K562 (cell line): ENCODE measurements around the gene CCM2. TPM values are rescaled to one million over a fixed set of nuclear protein-coding genes. Genes with fewer than 3 reads are reported as not detected.
A peak's percentile ranks its signal among the peaks of the same experiment; 100 is the strongest.

Experiments
- CBFB ChIP-seq: sonication (generic); formaldehyde crosslinking; IDR thresholded peaks from 2 replicates; pipeline ENCODE4 v1.4.0; 2020; ENCODE audit warnings: mild to moderate bottlenecking, missing genetic modification reagents
- KLF16 ChIP-seq: IDR thresholded peaks from 2 replicates; pipeline ENCODE4 v1.6.1; 2016; ENCODE audit warnings: antibody characterized with exemption
- LCOR ChIP-seq: sonication (generic); formaldehyde crosslinking; IDR thresholded peaks from 2 replicates; pipeline ENCODE4 v1.8.0; 2022; ENCODE audit warnings: mild to moderate bottlenecking, missing genetic modification reagents
- NCOA2 ChIP-seq, 2 experiments: fragments of 450-650 bp; IDR thresholded peaks; 2 replicates each; pipeline ENCODE4 v1.6.1; 2018; ENCODE audit warnings: mild to moderate bottlenecking in 2 of 2, moderate library complexity in 1 of 2; ENCODE audit not compliant: partially characterized antibody in 2 of 2
- PHB ChIP-seq: fragments of 250-450 bp; sonication (Bioruptor Pico); IDR thresholded peaks from 2 replicates; pipeline ENCODE4 v1.5.0; 2021
- PHTF2 ChIP-seq: fragments of 250-450 bp; sonication (Bioruptor Pico); IDR thresholded peaks from 2 replicates; pipeline ENCODE4 v1.5.0; 2021; ENCODE audit warnings: mild to moderate bottlenecking
- POLR2B ChIP-seq: fragments of 450-650 bp; IDR thresholded peaks from 2 replicates; pipeline ENCODE4 v1.6.1; 2018; ENCODE audit warnings: low read depth; ENCODE audit not compliant: partially characterized antibody
- POLR3G ChIP-seq: IDR thresholded peaks from 2 replicates; pipeline ENCODE4 v1.6.1; 2011; ENCODE audit not compliant: insufficient read length, insufficient replicate concordance; ENCODE audit errors: extremely low read depth
- SLC30A9 ChIP-seq: fragments of 250-450 bp; sonication (Bioruptor Pico); IDR thresholded peaks from 2 replicates; pipeline ENCODE4 v1.8.0; 2022; ENCODE audit warnings: mild to moderate bottlenecking, moderate library complexity
- SPI1 ChIP-seq: IDR thresholded peaks from 2 replicates; pipeline ENCODE4 v1.6.1; 2011; ENCODE audit warnings: low read depth, low read length, control low read depth, borderline replicate concordance
- XRCC5 ChIP-seq: fragments of 200-400 bp; formaldehyde crosslinking; IDR thresholded peaks from 2 replicates; pipeline ENCODE4 v1.6.1; 2017; ENCODE audit warnings: low read depth, mild to moderate bottlenecking, low read length
- ZNF695 ChIP-seq: fragments of 450-650 bp; formaldehyde crosslinking; IDR thresholded peaks from 2 replicates; pipeline ENCODE4 v1.4.0; 2020; ENCODE audit warnings: mild to moderate bottlenecking, moderate library complexity
- ZNF75A ChIP-seq: fragments of 450-650 bp; formaldehyde crosslinking; IDR thresholded peaks from 2 replicates; pipeline ENCODE4 v1.4.0; 2020; ENCODE audit warnings: mild to moderate bottlenecking
- polyA plus RNA-seq, 8 experiments: library from polyadenylated mRNA; depleted of rRNA in 4 of 8; stranded (reverse) in 5 of 8; unstranded in 3 of 8; fragments of >200 nt; fragmentation: Nextera tagmentation in 2 of 8; fragmentation: Illumina TruSeq in 1 of 8; extraction: Ambion mirVana in 2 of 8; extraction: Trizol in 1 of 8; gene quantifications; 2 replicates each; pipeline versions ENCODE4 v1.2.1 to v1.2.3, GENCODE V29; 2011 to 2014; ENCODE audit warnings: inconsistent platforms in 1 of 8, missing spikeins in 1 of 8
- total RNA-seq, 7 experiments: library from RNA; depleted of rRNA in 6 of 7; stranded (reverse); fragments of >200 nt in 6 of 7; fragmentation: Illumina TruSeq in 2 of 7; extraction: Trizol in 2 of 7; gene quantifications; 2 replicates each; pipeline versions ENCODE4 v1.2.1 to v1.2.3, GENCODE V29; 2011 to 2021; ENCODE audit warnings: low replicate concordance in 1 of 7
- TF ChIP-seq, protein P1 (sequence below), 2 experiments: fragments of 450-650 bp; formaldehyde crosslinking in 1 of 2; IDR thresholded peaks; 2 replicates each; pipeline versions ENCODE4 v1.4.0 to v1.6.1; 2014 to 2020; ENCODE audit warnings: mild to moderate bottlenecking in 2 of 2, borderline replicate concordance in 1 of 2, low read depth in 1 of 2
- TF ChIP-seq, protein P2 (sequence below): fragments of 450-650 bp; formaldehyde crosslinking; IDR thresholded peaks from 2 replicates; pipeline ENCODE4 v1.4.0; 2020; ENCODE audit warnings: mild to moderate bottlenecking
- TF ChIP-seq, protein P3 (sequence below): sonication (generic); formaldehyde crosslinking; IDR thresholded peaks from 2 replicates; pipeline ENCODE4 v1.5.0; 2020; ENCODE audit warnings: missing genetic modification reagents

Gene CCM2
- total and polyA plus RNA-seq, 9 of the 15 experiments (the other 6 are each of a cell fraction or from before 2014, with no cell fraction given): 0.41 to 38.6 (median 25.9) TPM

DNA sequence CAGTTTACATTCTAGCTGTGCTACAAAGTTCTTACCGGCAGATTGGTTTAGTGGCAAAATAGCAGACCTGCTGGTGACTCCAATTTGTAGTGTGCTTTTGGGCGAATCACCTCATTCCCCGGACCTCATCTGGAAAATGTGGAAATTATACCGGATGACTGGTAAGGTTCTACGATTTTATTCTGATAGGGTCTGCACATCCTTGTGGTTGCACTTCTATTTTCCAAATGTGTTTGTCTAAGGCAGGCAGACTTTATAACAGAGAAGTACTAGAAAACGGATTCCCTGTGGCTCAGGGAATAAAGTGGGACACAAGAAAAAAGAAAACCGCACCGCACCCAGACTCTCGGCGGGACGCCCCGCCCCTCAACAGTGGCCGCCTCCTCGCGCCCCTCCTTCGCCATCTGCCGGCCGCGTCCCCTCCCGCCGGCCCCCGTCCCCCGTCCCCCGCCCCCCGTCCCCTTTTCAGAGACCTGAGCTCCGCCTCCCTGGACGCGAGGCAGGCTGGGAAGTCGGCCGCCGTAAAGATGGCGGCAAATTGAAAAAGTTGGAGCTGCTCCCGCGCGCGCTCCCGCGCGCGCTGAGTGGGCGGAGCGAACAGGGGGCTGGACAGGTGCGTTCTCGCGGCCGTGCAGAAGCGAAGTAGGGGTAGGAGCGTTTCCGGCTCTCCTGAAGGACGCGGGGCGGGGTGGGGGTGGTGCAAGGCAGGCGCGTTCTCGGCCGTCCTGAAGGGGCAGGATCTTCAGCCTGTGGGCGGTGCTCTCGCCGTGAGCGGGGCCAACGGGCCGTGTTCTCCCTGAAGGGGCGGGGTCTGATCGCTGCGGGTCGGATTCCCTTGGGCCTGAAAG lies 532 bp upstream of the CCM2 start (continued):
- TF ChIP-seq SPI1 (no peak), CBFB (CRISPR knock-in tag) (no peak), ZNF695 (CRISPR knock-in tag) (no peak), PHTF2 (CRISPR knock-in tag) (no peak), LCOR (CRISPR knock-in tag) (peak; percentile 41; the same call in 1 of the 2 replicates), PHB (CRISPR knock-in tag) (no peak), ZNF75A (CRISPR knock-in tag) (no peak), SLC30A9 (CRISPR knock-in tag) (no peak), POLR2B (peak; percentile 74), POLR3G (no peak), XRCC5 (no peak), KLF16 (no peak), NCOA2 (IDR thresholded peaks at IDR 0.05; ENCODE audit: partially characterized antibody in 2 of 2) (no peak)
- TF ChIP-seq, protein P1, sequence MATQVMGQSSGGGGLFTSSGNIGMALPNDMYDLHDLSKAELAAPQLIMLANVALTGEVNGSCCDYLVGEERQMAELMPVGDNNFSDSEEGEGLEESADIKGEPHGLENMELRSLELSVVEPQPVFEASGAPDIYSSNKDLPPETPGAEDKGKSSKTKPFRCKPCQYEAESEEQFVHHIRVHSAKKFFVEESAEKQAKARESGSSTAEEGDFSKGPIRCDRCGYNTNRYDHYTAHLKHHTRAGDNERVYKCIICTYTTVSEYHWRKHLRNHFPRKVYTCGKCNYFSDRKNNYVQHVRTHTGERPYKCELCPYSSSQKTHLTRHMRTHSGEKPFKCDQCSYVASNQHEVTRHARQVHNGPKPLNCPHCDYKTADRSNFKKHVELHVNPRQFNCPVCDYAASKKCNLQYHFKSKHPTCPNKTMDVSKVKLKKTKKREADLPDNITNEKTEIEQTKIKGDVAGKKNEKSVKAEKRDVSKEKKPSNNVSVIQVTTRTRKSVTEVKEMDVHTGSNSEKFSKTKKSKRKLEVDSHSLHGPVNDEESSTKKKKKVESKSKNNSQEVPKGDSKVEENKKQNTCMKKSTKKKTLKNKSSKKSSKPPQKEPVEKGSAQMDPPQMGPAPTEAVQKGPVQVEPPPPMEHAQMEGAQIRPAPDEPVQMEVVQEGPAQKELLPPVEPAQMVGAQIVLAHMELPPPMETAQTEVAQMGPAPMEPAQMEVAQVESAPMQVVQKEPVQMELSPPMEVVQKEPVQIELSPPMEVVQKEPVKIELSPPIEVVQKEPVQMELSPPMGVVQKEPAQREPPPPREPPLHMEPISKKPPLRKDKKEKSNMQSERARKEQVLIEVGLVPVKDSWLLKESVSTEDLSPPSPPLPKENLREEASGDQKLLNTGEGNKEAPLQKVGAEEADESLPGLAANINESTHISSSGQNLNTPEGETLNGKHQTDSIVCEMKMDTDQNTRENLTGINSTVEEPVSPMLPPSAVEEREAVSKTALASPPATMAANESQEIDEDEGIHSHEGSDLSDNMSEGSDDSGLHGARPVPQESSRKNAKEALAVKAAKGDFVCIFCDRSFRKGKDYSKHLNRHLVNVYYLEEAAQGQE (IDR thresholded peaks at IDR 0.05; ENCODE audit: borderline replicate concordance): peak; percentile 4; the same call in 1 of the 2 replicates
- TF ChIP-seq, protein P1 (CRISPR knock-in tag; IDR thresholded peaks at IDR 0.05; ENCODE audit: low read depth): no peak
- TF ChIP-seq, protein P2, sequence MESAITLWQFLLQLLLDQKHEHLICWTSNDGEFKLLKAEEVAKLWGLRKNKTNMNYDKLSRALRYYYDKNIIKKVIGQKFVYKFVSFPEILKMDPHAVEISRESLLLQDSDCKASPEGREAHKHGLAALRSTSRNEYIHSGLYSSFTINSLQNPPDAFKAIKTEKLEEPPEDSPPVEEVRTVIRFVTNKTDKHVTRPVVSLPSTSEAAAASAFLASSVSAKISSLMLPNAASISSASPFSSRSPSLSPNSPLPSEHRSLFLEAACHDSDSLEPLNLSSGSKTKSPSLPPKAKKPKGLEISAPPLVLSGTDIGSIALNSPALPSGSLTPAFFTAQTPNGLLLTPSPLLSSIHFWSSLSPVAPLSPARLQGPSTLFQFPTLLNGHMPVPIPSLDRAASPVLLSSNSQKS (CRISPR knock-in tag): no peak
- TF ChIP-seq, protein P3, sequence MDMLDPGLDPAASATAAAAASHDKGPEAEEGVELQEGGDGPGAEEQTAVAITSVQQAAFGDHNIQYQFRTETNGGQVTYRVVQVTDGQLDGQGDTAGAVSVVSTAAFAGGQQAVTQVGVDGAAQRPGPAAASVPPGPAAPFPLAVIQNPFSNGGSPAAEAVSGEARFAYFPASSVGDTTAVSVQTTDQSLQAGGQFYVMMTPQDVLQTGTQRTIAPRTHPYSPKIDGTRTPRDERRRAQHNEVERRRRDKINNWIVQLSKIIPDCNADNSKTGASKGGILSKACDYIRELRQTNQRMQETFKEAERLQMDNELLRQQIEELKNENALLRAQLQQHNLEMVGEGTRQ (CRISPR knock-in tag): no peak
